Neural crest cell (in vitro differentiated cells): ENCODE measurements around the gene ZMAT5. TPM values are rescaled to one million over a fixed set of nuclear protein-coding genes. Genes with fewer than 3 reads are reported as not detected.

Experiments
- DNase-seq: peaks from one replicate; pipeline ENCODE4 v3.0.0; 2021; ENCODE audit warnings: low read depth, mixed read lengths, low spot score
- H3K27ac Mint-ChIP-seq: one replicate; pipeline ENCODE4 v1.8.0; 2021; ENCODE audit warnings: mild to moderate bottlenecking, mixed read lengths; ENCODE audit not compliant: unreplicated experiment
- H3K27me3 Mint-ChIP-seq: 2 replicates; pipeline ENCODE4 v1.8.0; 2021; ENCODE audit warnings: low read depth, mild to moderate bottlenecking, mixed read lengths
- H3K36me3 Mint-ChIP-seq: 2 replicates; pipeline ENCODE4 v1.8.0; 2021; ENCODE audit warnings: low read depth, mild to moderate bottlenecking, mixed read lengths
- H3K4me1 Mint-ChIP-seq: 2 replicates; pipeline ENCODE4 v1.8.0; 2021; ENCODE audit warnings: mixed read lengths
- H3K4me3 Mint-ChIP-seq: one replicate; pipeline ENCODE4 v1.8.0; 2021; ENCODE audit warnings: mild to moderate bottlenecking, mixed read lengths
- H3K9me3 Mint-ChIP-seq: 2 replicates; pipeline ENCODE4 v1.8.0; 2021; ENCODE audit warnings: mixed read lengths
- CTCF ChIP-seq: fragments of 200-600 bp; sonication (generic); conservative IDR thresholded peaks from 2 replicates; pipeline ENCODE4 v1.5.0; 2021; ENCODE audit warnings: antibody characterized with exemption, mild to moderate bottlenecking
- total RNA-seq: library from RNA; stranded (reverse); gene quantifications from 2 replicates; pipeline ENCODE4 v1.2.1, GENCODE V29; 2021

Gene ZMAT5
- total RNA-seq, 1 donor from 2014 or later: 25.3 TPM

GRCh38 chr22:29733362-29734201 lies 33.2 kb downstream of the ZMAT5 start:
- Mint-ChIP-seq H3K4me1 (no peaks in the 10 kb centered on the region), H3K36me3 (no peaks in the 10 kb centered on the region), H3K9me3 (no peaks in the 10 kb centered on the region), H3K27me3 (no peaks in the 10 kb centered on the region), H3K27ac (no peak overlapping the region), H3K4me3 (no peak overlapping the region)
- no peak for DNase-seq
- TF ChIP-seq CTCF: no peak

- Mint-ChIP-seq H3K4me3 (no peak overlapping the region), H3K9me3 (no peaks in the 10 kb centered on the region), H3K27me3 (no peaks in the 10 kb centered on the region), H3K27ac (no peak overlapping the region), H3K36me3 (no peaks in the 10 kb centered on the region), H3K4me1 (no peaks in the 10 kb centered on the region)
- TF ChIP-seq CTCF: no peak
- no peak for DNase-seq
Observed at GRCh38 chr22:29732883-29733282, 33.9 kb downstream of the ZMAT5 start.

- no peak overlapping the region for H3K27ac Mint-ChIP-seq
- DNase-seq: no peak
- peaks cover 4% of the 10 kb centered on the region for H3K27me3 Mint-ChIP-seq
- H3K36me3 Mint-ChIP-seq: no peaks in the 10 kb centered on the region
- no peak overlapping the region for H3K4me3 Mint-ChIP-seq
- no peak for TF ChIP-seq CTCF
- H3K9me3 Mint-ChIP-seq: no peaks in the 10 kb centered on the region
- no peaks in the 10 kb centered on the region for H3K4me1 Mint-ChIP-seq
Observed at GRCh38 chr22:29731058-29731850, 35.6 kb downstream of the ZMAT5 start.

GRCh38 chr22:29729161-29729560 lies 37.6 kb downstream of the ZMAT5 start:
- DNase-seq: no peak
- H3K4me3 Mint-ChIP-seq: no peak overlapping the region
- H3K9me3 Mint-ChIP-seq: no peaks in the 10 kb centered on the region
- H3K4me1 Mint-ChIP-seq: no peaks in the 10 kb centered on the region
- TF ChIP-seq CTCF: no peak
- H3K36me3 Mint-ChIP-seq: no peaks in the 10 kb centered on the region
- H3K27me3 Mint-ChIP-seq: peaks cover 10% of the 10 kb centered on the region
- no peak overlapping the region for H3K27ac Mint-ChIP-seq

GRCh38 chr22:29727131-29727523 lies 39.7 kb downstream of the ZMAT5 start:
- Mint-ChIP-seq H3K4me1 (no peaks in the 10 kb centered on the region), H3K27ac (no peak overlapping the region)

More at GRCh38 chr22:29727131-29727523, 39.7 kb downstream of the ZMAT5 start:
- peak; percentile 59 for TF ChIP-seq CTCF
- Mint-ChIP-seq H3K9me3 (no peaks in the 10 kb centered on the region), H3K27me3 (peaks cover 28% of the 10 kb centered on the region), H3K36me3 (no peaks in the 10 kb centered on the region), H3K4me3 (no peak overlapping the region)
- peak; percentile 51 for DNase-seq
